Esophagus (tissue), 2 donors: ENCODE data around the gene BBC3. TPM values are rescaled to one million over a fixed set of nuclear protein-coding genes. Genes with fewer than 3 reads are reported as not detected.
A peak's percentile ranks its signal among the peaks of the same experiment; 100 is the strongest.
"Not testable (repeated sequence)": the region's sequence is repeated elsewhere in the genome, so short reads cannot be mapped to it uniquely, and the experiment has no call there.

Source experiments
- H3K27ac ChIP-seq, 2 donors: one replicate each; pipeline ENCODE4 v1.5.1; 2013; ENCODE audit warnings: low read depth in 2 of 2, mild to moderate bottlenecking in 2 of 2, inconsistent platforms in 1 of 2, low read length in 1 of 2, moderate library complexity in 1 of 2
- H3K27me3 ChIP-seq, 2 donors: one replicate each; pipeline ENCODE4 v1.6.1; 2013; ENCODE audit warnings: low read length in 2 of 2, control low read depth in 1 of 2, mild to moderate bottlenecking in 1 of 2; ENCODE audit not compliant: insufficient read depth in 2 of 2, control insufficient read depth in 1 of 2
- H3K36me3 ChIP-seq, 2 donors: one replicate each; pipeline ENCODE4 v1.6.1; 2013; ENCODE audit warnings: low read length in 1 of 2; ENCODE audit not compliant: control insufficient read depth in 2 of 2, insufficient read depth in 2 of 2
- H3K4me1 ChIP-seq, 2 donors: one replicate each; pipeline ENCODE4 v1.6.1; 2013; ENCODE audit warnings: low read length in 1 of 2; ENCODE audit not compliant: control insufficient read depth in 2 of 2, insufficient read depth in 2 of 2
- H3K4me3 ChIP-seq, 2 donors: one replicate each; pipeline ENCODE4 v1.5.1; 2013; ENCODE audit warnings: low read length in 2 of 2, mild to moderate bottlenecking in 2 of 2, low read depth in 1 of 2, moderate library complexity in 1 of 2
- H3K9me3 ChIP-seq, 2 donors: one replicate each; pipeline ENCODE4 v1.6.1; 2013; ENCODE audit warnings: mild to moderate bottlenecking in 2 of 2, low read depth in 1 of 2, low read length in 1 of 2, moderate library complexity in 1 of 2; ENCODE audit not compliant: control insufficient read depth in 2 of 2, insufficient read depth in 1 of 2
- WGBS, 2 donors: extraction: QIAGEN DNeasy Blood & Tissue Kit; methylation state at CpG; one replicate each; pipeline ENCODE4 v1.1.7; 2013; 5-methylcytosine and 5-hydroxymethylcytosine counted together
- polyA plus RNA-seq, 2 donors: library from polyadenylated mRNA; stranded (reverse); fragments of 200-250 nt; gene quantifications; one replicate each; pipeline ENCODE4 v1.2.3, GENCODE V29; 2013
- donor health status: healthy with polysubstance abuse.
- donor health status: Bipolar disorder and iron deficiency.

BBC3 gene, protein sequence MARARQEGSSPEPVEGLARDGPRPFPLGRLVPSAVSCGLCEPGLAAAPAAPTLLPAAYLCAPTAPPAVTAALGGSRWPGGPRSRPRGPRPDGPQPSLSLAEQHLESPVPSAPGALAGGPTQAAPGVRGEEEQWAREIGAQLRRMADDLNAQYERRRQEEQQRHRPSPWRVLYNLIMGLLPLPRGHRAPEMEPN
- 1 to 10 TPM; 1.4 to 1.8 TPM for polyA plus RNA-seq

DNA sequence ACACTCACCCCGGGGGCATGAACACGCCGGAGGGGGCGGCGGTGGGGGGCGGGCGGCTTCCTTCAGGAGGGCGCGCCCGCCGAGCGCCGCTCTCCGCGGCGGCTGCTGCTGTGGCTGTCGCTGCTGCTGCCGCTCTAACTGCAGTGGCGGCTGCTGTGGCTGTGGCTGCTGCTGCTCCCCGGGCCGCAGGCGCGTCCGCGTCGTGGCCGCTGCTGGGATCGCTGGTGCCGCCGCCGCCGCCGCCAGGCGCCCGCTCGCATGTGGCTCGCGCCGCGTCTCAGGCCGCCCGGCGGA is at the start of gene BBC3:
BBC3 (minus strand) TSS at position 279 of the 294 bp plus-strand sequence. CDS start 2,768 bp downstream, outside the sequence.
- WGBS, 2 donors = 1% methylated on average over 38 to 43 of the region's 43 CpGs
- Histone ChIP-seq H3K36me3 (no peaks in the 10 kb centered on the region), H3K4me1 (peaks cover 0 to 36% of the 10 kb centered on the region in 2 donors), H3K9me3 (no peaks in the 10 kb centered on the region), H3K27ac (peak within 1 kb of the TSS; percentile 69 to 95), H3K27me3 (no peaks in the 10 kb centered on the region), H3K4me3 (peak within 1 kb of the TSS; percentile 68 to 71)

DNA sequence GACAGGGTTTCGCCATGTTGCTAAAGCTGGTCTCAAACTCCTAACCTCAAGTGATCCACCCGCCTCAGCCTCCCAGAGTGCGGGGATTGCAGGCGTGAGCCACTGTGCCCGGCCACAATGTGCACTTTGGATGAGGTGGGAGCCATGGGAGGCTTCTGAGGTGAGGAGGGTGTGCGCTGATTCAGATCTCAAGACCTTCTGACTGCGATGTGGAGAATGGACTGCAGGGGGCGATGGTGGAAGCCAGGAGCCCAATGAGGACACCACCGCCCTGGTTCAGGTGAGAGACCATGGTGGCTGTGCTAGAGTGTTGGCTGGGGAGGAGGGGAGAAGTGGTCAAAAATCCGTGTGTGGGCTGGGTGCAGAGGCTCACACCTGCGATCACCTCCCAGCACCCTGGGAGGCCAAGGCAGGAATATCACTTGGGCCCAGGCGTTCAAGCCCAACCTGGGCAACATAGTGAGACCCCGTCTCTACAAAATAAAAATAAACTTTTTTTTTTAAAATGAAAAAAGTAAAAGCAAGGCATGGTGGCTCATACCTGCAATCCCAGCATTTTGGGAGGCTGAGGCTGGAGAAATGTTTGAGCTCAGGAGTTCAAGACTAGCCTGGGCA is 49.3 kb upstream of the BBC3 start:
- Histone ChIP-seq H3K27ac (no peak overlapping the region), H3K9me3 (no peaks in the 10 kb centered on the region), H3K4me1 (peaks cover 0 to 4% of the 10 kb centered on the region in 2 donors), H3K36me3 (no peaks in the 10 kb centered on the region), H3K4me3 (no peak overlapping the region), H3K27me3 (no peaks in the 10 kb centered on the region)
- 90 to 92% methylated on average over 13 of the region's 13 CpGs for WGBS, 2 donors

GRCh38 chr19:47276513-47276912 is 45.5 kb upstream of the BBC3 start:
- WGBS, 2 donors = 89 to 95% methylated on average over 3 of the region's 3 CpGs

DNA sequence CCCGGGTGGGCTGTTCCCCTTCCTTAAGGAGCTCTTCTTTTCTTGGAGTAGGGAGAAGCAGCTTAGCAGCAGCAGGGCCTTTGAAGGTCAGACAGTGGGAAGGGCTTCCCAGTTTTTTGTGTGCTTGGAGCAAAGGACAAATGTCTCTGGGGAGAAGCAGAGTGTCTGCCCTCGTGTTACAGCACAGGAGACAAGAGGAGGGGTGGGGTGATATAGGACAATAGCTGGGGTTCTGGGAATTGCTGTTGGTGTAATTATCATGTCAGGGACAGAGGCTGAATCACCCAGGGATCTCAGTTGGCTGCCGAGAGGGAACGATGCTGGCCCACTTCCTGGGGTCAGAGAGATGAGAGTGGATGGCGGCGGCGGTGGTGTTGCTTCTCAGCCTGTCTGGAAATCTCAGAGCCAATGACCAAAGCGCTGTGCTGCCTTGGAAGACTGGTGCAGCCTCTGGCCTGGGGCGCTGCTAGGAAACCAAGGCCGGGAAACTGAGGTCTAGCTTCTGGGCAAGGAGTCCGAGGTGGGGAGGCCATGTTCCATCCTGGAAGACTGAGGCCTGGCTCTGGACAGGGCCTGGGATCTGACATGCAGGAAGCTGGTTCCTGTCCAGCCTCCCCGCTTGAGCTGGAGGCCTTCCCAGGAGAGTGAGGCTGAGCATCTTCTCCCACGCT is 44.9 kb upstream of the BBC3 start:
- 62 to 63% methylated on average over 13 of the region's 13 CpGs for WGBS, 2 donors
- Histone ChIP-seq H3K27ac (peak overlapping the region; percentile 50 to 74), H3K27me3 (no peaks in the 10 kb centered on the region), H3K36me3 (peaks cover 0 to 10% of the 10 kb centered on the region in 2 donors), H3K9me3 (no peaks in the 10 kb centered on the region), H3K4me3 (peak overlapping the region in 1 of 2 donors; percentile 48), H3K4me1 (peaks cover 0 to 7% of the 10 kb centered on the region in 2 donors)

More at GRCh38 chr19:47276513-47276912, 45.5 kb upstream of the BBC3 start:
- not testable (repeated sequence) for H3K9me3 ChIP-seq, H3K27me3 ChIP-seq, H3K36me3 ChIP-seq, H3K4me1 ChIP-seq, H3K4me3 ChIP-seq
- H3K27ac ChIP-seq = peak overlapping the region in 1 of 2 donors; percentile 74

DNA sequence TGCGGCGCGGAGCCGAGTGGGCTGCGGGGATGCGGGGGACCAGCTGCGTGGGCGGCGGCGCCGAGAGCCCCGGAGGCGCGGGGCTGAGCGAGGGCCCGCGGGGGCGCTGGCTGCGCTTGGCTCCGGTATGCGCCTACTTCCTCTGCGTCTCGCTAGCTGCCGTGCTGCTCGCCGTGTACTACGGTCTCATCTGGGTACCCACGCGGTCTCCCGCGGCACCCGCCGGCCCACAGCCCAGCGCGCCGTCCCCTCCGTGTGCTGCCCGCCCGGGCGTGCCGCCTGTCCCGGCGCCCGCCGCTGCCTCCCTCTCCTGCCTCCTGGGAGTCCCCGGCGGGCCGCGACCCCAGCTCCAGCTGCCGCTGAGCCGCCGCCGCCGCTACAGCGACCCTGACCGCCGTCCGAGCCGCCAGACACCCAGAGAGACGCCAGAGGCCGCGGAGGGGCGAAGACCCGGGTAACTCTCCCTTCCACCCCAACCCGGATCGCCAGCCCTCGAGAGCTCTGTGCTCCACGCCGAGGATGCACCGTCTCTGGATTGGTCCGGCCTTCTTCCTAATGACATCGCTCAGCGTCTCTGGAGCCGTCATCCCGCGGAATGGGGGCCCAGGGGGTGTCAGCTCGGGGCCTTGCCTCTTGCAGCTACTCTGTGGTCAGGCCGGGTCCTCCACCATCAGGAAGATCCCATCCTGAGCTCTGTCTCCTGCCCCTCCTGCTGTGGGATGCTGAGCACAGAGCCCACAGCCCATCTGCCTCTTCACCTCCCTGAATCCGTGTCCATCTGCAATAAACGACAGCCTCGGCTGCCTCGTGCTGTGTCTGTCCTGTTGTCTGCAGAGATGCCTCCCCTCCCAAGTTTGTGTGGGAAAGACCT is 44.1 kb upstream of the BBC3 start:
- peaks cover 4 to 7% of the 10 kb centered on the region in 2 donors for H3K4me1 ChIP-seq
- 5 to 18% methylated on average over 42 to 82 of the region's 82 CpGs for WGBS, 2 donors
- H3K27ac ChIP-seq = peak overlapping the region; percentile 50 to 74

DNA sequence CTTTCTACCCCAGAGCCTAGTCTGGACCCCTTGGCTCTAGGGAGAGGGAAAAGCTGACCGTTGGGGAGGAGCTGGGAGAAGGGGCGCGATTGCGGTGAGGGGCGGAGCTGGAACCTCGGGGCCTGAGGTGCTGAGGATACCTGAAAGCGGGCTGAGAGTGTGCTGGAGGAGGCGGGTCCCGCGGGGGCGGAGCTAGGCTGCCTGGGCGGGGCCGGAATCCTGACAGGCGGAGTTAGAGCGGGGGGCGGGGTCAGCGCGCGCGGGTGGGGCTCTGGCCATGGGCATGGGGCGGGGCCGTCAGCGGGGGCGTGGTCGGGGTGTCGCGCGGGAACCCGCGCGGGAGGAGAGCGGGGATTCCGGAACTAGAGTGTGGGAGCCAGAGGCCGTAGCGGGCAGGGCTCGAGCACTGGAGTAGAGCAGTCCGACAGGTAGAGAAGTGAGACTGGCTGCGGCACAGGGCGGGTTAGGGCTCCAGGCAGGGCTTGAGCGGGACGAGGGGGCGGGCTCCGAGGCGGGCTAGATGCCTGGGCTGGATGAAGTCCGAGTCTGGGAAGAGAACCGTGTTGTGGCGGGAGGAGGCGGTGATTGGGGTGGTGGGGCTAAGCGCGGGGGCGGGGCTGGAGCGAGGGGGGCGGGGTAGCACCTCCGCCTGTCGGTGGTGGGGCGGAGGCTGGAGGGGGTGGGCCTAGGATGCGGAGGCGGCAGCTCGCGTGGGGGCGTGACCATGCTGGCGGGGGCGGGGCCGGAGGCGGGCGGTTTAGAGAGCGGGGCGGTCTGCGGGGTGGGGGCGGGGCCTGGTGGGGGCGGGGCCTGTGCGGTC is 43.3 kb upstream of the BBC3 start, which contains the start of gene INAFM1:
INAFM1 (plus strand) TSS at position 815 of the 820 bp plus-strand sequence. CDS start 35 bp downstream, outside the sequence.
- peaks cover 4 to 7% of the 10 kb centered on the region in 2 donors for H3K4me1 ChIP-seq
- peak within 1 kb of the TSS; percentile 96 to 100 for H3K27ac ChIP-seq
- peak within 1 kb of the TSS; percentile 59 to 69 for H3K4me3 ChIP-seq
- WGBS, 2 donors = 1 to 2% methylated on average over 46 to 71 of the region's 72 CpGs
- peaks cover 2 to 19% of the 10 kb centered on the region in 2 donors for H3K36me3 ChIP-seq
- H3K27me3 ChIP-seq = no peaks in the 10 kb centered on the region
- H3K9me3 ChIP-seq = no peaks in the 10 kb centered on the region

More for the DNA sequence above, 44.1 kb upstream of the BBC3 start:
- Histone ChIP-seq H3K36me3 (peaks cover 2 to 18% of the 10 kb centered on the region in 2 donors), H3K9me3 (no peaks in the 10 kb centered on the region), H3K4me3 (peak overlapping the region; percentile 48 to 59), H3K27me3 (no peaks in the 10 kb centered on the region)

GRCh38 chr19:47273313-47274070 is 42.5 kb upstream of the BBC3 start:
- Histone ChIP-seq H3K27ac (peak overlapping the region; percentile 96 to 100), H3K4me3 (peak overlapping the region; percentile 59 to 65), H3K4me1 (peaks cover 4 to 7% of the 10 kb centered on the region in 2 donors), H3K36me3 (peaks cover 2 to 19% of the 10 kb centered on the region in 2 donors), H3K9me3 (no peaks in the 10 kb centered on the region), H3K27me3 (no peaks in the 10 kb centered on the region)
- 1% methylated on average over 40 to 54 of the region's 54 CpGs for WGBS, 2 donors
